Stimulated activated CD4-positive, alpha-beta T cell treated with anti-CD3 and anti-CD28 coated beads, TNF-alpha, amount 100 ng/mL, for 4 hours (primary cell): ENCODE measurements around the gene C20orf204.

Experiments
- DNase-seq, 3 experiments: peaks; one replicate each; pipeline ENCODE4 v3.0.0-alpha.2; 2020; ENCODE audit warnings: low read depth in 3 of 3

The C20orf204 gene

DNA sequence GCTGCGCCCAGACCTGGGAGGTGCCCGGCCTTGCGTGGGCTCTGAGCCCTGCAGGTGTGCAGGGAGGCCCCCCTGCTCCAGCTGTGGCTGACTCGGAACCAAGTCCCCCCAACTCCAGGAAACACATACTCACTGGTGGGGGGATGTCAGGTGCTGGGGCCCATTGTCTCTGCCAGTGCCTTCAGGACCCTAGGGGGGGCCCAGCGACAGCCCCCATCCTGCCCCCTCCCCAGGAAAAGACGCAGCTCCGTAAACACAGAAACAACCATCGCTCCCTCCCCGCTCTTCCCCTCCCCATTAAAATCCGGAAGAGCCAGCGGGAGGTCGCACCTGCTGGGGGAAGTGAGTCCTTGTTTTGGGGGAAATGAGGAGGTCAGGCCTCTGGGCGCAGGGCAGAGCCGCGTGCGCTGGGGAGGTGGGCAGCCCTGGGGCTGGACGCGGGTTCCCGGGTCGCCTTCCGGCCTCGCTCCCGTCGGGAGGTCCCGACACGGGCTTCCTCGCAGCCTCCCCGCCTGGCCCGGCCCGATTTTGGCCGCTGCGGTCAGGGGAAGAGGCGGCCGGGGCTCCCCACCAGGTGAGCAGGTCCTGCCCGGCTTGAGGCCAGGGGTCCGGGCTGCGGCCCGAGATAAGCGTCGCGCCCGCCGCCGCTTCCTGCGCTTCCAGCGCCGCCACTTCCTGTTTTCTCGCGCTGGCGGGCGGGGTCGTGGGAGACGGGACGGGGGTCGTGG, 6.2 kb downstream of the C20orf204 start:
- DNase-seq, result no peak

DNA sequence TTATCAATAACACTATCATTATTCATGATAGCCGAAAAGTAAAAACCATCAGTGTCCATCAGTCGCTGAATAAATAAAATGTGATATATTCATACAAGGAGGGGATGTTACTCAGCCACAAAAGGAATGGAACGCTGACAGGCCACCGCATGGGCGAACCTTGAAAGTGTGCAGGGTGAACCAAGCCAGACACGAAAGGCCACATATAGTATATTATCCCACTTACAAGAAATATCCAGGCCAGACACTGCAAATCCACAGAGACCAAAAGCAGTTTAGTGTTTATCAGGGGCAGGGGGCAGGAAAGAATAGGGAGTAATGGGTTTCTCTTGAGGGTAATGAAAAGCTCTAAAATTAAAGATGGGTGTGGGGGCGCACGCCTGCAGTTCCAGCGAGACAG, 7.8 kb downstream of the C20orf204 start:
- DNase-seq, result no peak

DNA sequence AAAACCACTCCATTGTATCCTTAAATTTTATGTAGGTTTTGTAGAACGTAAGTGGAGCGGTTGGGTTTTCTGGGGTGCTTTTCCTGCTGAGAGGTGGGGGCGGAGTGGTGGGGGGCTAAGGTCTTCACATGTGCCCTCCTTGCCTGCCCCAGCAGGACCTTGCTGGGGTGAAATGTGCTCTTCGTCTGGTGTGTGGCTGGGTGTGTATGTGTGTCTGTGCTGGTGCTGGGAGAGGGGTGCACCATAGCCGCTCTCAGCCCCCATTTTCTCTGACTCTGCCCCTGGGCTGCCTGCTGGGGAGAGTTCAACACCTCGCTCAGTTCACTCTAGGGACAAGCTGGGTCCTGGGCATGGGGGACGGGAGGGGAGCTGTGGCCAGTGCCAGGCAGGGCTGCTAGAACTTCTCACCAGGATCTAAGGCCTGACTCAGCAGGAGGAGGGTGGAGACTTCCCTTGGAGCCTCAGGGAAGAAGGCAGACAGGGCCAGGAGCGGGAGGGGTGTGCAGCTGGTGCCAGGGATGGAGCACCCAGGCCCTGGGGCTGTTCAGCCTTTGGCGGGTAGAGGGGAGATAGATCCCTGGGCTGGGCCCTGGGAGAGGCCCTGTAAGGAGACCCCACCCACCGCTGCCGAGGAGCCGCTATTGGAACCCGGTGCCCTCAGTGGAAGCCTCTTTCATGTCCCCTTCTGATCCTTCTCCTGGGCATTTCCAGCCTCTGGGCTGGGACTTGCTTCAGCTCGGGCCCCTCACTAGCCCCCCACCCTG, 8.7 kb downstream of the C20orf204 start:
- no peak for DNase-seq

DNA sequence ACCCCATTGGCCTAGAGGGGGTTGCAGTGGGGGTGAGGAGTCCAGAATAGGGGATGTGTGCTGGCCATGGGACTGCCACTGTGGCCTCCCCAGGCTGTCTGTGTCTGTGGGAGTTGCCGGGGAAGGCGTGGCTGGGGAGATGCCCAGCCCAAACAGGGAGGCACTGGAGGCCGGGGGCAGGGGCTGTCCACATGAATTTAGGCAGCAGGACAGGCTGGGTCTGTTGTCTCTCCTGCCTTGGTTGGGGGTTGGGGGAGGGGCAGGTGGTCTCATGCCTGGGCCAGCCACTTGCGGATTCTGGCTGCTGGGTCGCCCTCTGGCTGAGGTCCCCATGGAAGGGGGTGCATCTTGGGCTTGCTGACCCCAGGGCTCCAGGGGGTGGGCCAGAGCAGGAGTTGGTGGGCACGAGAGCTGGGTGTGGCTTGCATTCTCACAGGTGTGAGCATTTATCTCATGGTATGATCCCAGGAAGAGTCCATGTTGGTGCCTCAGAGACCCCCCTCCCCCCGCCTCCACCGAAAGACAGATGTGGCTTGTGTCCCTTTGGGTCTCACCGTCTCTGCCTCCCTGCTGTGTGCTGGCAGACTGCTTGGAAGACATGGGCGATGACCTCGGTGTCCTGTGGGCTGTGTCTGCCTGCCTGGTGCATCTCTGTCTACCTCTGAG, 9.5 kb downstream of the C20orf204 start:
- DNase-seq, result no peak

DNA sequence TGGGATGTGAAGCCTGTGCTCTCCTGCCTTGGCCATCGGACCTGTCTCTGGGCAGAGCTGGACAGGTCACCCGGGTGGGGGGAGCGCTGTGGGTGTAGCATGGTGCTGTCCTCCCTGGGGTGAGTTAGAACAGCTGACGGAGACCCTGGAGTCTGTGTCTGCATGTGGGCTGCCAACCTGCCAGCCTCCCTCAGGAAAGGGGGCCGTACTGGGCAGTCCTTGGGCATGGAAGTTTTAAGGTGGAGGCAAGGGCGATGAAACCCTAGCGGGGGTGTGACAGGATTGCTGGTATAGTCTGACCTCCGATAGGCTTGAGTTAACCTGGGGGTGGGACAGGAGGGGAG, 11.0 kb downstream of the C20orf204 start:
- no peak for DNase-seq

DNA sequence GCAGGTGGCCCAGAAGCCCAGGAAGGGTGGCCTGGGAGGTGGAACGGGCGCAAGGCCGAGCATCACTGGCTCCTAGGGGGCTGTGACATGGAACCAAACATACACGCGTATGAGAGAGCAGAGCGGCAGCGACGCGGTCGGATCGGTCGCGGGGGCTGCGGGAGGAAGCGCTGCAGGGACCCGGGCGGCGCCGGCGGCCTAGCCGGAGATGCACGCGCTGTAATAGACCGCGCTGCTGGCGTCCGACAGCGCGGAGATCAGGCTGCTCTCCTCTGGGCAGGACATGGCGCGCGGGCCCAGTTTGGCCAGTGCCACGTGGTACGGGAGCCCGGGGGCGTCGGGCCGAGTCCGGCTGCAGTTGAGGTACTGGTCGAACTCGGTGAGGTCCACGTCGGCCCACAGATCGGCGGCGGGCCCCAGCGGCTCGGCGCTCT, 12.0 kb downstream of the C20orf204 start:
- DNase-seq, result no peak

DNA sequence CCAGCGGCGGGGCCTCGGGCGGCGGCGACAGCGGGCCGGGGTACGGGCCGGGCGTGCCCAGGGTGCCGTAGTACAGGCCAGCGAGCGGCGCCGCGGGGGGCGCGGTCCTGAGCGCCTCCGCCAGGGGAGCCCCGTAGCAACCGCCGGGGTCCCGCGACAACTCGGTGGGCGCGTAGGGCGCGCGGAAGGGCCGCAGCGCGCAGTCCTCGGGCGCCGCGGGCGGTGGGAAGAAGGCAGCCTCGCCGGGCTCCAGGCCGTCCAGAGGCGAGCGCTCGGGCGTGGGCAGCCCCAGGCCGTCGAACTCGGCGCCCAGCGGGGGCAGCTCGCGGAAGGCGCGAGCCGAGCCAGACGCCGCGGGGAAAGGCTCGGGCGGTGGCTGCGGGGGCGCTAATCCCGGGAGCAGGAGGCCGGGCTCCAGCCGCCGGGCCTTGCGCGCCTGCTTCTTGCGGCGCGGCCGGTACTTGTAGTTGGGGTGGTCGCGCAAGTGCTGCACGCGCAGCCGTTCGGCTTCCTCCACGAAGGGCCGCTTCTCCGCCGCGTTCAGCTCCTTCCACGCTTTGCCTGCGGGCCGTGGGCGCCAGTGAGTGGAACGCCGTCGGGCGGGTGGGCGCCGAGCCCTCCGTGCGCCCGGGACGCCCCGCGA, 12.5 kb downstream of the C20orf204 start:
- no peak for DNase-seq

DNA sequence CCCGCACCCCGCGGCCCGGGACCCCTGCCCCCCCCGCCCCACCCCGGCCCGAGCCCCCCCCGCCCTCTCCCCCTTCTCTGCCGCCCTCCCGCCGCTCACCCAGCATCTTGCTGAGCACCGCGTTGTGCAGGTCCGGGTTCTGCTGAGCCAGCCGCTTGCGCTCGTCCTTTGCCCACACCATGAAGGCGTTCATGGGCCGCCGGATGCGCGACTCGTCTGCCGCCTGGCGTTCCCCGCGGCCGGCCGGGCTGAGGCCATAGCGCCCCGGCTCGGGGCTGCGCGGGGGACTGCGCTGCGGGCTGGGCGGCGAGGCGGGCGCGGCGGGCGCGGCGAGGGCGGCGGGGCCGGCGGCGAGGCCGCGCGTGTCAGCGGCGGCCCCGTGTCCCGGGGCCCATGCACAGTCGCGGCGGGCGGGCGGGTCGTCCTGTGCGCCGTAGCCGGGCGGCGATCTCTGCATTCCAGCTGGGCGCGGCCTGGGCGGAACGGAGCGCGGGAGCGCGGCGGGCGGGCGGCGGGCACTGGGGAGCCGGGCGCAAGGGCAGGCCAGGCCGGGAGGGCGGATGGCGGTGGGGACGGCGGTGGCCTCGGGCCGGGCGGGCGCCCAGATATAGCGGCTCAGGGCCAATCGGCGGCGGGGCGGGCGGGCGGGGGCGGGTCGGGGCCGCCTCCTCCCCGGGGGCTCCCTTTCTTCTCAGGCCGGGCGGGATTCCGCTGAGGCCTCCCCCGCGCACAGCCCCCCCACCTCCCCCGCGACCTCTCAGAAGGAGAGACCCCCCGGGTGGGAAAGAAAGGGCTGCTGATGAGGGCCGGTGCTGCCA, 13.3 kb downstream of the C20orf204 start, which contains the start of gene SOX18:
SOX18 (minus strand) TSS at position 580 of the 818 bp plus-strand sequence; CDS start at position 457, 123 bp downstream.
- no peak for DNase-seq

DNA sequence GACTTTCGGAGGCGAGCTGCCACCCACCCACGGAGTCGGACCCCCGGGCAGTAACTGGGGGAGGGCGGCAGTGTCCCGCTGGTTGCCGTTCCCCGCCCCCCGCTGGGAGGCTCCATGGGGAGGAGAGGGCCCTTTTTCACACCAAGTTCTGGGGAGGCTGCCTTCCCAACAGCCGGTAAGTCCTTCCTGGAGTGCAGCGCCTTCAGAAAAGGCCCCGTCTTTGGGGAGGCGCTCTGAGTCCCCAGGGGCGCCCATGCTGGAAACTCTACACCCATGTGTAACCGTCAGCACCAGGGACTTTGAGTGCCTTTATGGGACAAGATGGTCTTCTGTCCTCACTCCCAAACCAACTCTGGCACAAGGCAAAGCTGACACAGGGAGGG, 13.9 kb downstream of the C20orf204 start:
- DNase-seq, result no peak

DNA sequence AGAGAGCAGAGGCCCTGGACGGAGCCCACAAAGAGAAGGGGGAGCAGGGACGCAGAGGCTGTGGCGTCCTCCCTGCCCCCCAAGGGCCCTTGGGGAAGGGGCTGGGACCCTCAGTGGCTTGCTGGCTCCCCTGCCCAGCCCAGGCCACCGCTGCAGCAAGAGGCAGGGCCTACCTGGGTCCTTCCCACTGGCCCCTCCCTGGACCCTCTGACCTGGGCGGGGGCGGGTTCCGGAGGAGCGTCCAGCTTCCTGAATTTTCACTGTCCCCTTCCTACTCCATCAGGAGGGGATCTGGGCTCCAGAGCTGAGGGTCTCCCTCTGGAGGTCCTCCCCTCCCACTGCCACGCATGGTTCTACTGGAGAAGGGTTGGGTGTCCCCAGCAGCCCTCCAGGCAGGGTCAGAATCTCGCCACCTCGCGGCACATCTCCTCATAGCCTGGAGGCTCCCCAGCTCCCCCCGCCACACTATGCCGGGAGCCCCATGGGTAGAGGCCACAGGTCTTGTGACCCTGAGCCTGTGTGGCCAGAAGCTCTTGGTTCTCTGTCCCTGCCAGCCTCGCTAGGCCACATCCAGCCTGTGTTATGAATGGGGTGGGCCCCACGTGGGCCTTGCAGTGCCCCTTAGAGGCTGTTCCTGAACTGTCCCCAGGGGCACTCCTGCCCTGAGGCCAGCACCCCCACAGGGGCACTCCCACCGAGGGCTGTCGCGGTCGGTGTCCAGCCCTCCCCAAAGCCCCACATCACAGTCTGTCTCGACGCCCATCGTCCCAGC, 14.5 kb downstream of the C20orf204 start:
- DNase-seq, result no peak

DNA sequence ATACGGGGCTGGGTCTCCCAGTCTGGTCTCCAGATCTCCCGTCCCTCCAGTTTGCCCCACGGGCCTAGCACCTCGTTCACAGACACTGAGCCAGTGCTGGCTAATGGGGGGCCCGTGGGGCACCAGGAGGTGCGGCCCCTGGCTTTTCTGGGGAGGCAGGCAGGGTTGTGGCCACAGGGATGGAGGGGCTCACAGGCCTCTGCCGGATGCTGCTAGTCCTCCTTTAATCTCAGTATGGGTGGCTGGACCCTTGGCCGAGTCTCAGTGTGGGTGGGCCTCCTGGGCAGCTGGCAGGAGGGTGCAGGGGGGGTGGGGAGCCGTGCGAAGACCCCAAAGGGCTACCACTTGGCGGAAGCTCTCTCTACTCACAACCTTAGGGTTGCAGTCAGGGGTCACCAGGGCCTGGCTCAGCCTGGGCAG, 15.1 kb downstream of the C20orf204 start:
- no peak for DNase-seq

DNA sequence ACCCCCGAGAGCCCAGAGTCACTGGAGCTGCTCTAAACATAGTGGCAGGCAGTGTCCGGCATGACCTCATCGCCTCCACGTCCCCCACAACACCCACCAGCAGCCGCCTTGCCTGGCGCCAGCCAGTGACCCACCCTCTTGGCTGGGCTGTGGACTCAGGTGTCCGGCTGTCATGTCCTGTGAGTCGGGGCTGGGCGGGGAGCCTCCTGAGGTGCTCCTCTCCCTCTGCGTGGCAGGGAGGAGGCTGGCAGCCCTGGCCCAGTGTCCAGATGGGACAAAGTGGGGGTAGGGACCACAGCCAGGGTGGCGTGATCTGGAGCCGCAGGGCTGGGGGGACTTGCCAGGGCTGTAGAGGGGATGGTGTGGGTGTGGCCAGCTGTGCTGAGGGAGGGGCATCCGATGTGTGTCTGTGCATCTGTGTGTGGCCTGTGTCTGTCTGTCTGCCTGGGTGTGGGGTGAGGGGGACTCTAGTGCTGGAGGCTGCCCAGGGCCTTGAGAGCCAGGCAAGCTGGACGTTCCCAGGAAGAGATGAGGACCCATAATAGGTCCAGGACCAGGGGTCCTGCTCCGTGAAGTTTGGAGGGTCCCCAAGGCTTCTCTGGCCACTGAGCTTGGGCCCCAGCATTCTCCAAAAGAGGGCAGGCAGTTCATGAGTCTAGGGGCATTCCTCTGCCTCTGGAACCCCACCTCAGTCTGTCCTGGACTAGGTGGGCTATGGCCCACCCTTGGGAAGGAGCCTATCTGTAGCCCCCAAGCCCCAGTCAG, 15.8 kb downstream of the C20orf204 start:
- DNase-seq, result no peak

DNA sequence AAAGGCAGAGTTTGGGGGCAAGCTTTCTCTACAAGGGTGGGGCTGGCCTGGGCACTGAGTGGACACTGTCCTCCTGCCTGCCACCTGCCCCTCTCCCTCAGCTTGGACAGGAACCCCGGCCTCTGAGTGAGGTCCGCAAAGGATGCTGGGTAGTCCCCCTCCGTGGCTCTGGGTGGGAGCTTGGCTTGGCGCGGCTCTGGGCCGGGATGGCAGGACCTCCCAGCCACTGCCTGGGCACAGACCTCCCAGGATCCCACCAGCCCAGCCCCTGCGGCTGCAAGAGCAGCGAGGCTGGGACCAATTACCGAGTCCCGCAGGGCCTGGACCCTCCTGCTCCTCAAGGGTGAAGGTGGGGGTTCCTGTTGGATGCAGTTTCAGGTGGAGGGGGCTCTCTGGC, 16.3 kb downstream of the C20orf204 start:
- no peak for DNase-seq

DNA sequence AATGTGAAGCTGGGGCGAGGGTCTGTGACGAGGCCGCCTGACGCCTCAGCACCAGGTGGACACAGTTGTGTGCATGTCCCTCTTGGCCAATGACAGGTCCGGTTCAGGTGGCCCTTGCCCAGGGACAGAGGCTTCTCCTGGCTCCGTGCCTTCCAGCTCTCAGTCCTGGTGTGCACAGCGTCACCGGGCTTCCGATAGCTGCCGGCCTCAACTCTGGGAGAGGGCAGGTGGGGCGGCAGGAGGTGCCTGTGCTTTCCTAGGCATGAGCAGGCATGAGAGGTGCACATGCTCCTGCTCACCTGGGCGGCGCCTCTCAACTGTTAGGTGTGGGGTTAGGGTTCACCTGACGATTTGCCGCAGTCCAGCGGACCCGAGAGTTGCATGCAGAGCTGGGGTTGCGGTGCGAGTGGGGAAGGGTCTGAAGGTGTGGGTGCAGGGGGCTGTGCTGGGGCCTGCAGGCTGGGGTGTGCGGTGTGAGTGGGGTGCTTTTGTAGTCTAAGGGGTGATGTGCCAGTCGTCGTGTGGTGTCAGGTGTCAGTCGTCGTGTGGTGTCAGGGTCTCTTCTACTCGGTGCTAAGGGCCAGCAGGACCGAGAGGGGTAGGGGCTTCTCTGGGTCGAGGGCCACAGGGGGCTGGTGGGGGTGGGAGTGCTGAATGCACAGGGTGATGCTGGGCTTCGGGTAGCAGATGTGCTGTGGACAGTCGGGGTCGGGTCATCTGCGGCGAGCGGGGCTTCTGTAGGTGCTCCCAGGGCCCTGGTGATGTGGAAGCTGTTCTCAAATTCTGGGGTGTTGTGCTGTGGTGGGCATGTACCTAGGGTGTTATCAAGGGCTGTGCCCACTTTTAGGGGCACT, 17.2 kb downstream of the C20orf204 start:
- no peak for DNase-seq

DNA sequence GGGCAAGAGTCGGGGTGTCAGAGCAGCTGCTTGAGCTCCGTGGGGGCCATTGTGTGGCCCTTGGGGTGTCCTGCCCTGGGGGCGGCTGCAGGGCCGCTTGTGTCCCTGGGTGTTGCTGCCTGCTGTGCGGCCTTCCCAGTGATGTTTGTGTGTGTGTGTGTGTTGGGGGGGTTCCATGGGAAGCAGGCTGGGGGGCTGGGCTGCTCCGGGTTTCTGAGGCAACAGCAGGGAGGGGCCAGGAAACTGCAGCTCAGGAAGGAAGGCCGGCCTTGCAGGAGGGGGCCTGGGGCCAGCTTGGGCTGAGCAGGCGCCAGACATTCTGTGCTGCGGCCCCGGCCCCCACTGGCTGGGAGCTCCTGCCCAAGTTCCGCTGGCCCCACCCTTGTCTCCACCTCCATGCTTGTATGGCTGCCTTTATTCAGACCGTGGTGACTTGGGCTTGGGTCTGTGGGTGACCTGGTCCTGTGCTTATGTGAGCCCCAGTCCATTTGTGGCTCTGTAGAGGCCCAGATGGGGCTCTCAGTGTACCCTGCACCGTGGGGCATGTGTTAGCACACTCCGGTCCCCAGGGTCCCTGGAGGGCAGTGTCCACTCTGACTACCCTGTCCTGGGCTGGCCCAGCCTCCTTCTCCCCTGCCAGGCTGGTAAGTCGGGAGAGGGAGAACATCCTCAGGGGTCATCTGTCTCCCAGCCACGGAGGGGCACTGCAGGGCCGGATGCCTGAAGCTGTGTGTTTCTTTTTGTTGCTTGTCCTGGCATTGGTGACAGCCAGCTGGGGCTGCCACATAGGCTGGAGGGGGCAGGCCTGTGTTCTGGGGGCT, 18.1 kb downstream of the C20orf204 start:
- no peak for DNase-seq

DNA sequence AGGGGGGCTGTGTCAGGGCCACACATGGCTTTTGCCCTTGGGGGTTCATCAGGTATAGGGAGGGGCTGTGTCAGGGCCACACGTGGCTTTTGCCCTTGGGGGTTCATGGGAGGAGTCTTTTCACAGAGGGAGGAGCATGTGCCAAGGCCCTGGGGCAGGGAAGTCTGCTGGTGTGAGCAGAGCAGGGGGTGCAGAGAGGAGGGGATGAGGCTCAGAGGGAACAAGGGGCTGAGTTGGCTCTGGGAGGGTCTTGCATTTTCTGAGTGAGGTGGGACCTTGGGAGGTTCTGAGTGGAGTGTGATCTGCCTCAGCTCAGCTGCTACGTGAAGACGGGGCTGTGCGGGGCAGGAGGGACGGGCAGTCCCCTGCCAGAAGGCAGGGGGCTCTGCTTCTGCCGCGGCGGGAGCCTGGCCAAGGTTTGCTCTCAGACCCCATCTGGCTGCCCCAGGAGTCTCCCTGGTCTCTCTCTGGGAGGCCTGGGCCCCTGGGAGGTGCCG, 19.5 kb downstream of the C20orf204 start:
- DNase-seq, result no peak

DNA sequence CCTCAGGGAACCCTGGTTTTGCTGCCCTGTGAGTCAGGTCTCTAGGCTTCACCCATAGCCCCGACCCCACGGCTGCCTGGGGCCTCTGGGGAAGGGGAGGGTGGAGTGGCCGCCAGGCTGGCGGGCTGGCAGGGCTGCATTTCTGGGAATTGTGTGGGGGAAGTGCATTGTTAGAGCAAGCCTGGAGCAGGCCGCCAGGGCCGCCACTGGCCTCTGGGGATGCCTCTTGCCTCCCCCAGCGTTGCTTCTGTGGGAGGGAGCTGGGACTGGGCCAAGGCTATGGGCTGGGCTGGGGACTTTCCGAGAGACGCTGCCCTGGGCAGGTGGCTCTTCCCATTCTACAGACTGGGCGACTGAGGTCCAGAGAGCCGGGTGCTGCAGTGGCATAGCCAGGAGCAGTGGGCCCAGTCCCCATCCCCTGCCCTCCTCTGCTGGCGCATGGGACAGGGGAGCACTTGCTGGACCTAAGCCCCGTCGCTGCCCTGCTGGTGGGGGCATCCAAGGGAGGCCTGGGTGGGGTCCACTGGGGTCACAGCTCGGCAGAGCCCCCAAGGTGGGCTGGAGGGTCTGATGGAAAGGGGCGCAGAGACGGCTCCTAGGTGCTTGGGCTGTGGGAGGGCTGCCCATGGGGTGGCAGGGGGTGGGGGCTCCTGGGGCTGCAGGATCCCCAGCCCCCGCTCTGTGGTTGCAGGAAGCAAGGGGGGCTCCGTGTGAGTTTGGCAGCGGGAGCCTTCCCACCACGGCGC, 20.1 kb downstream of the C20orf204 start:
- DNase-seq, result no peak
